GM21737 (cell line): ENCODE measurements around the gene HARS2.
"Not testable (repeated sequence)": the region's sequence is repeated elsewhere in the genome, so short reads cannot be mapped to it uniquely, and the experiment has no call there.

Experiments used
- ATAC-seq: cut with Tn5 transposase; IDR thresholded peaks from one replicate; pipeline ENCODE4 v1.9.1; 2021; ENCODE audit warnings: mild to moderate bottlenecking, moderate library complexity; ENCODE audit not compliant: unreplicated experiment

HARS2 gene

GRCh38 chr5:140690941-140691924 is at the start of gene HARS2, which contains the start of gene HARS1:
TSS of gene HARS2 (plus strand) at chr5:140691455. CDS start at chr5:140691649, 194 bp downstream.
TSS of gene HARS1 (minus strand) at chr5:140691370. CDS start at chr5:140691304, 66 bp downstream.
- ATAC-seq, result peak; percentile 98

- no peak for ATAC-seq
Observed at GRCh38 chr5:140641716-140642115, 49.5 kb upstream of the HARS2 start.

- no peak for ATAC-seq
Observed at GRCh38 chr5:140642718-140643117, 48.5 kb upstream of the HARS2 start.

GRCh38 chr5:140647042-140647419 is 44.2 kb upstream of the HARS2 start:
- ATAC-seq, result peak; percentile 34

GRCh38 chr5:140658870-140659269 is 32.4 kb upstream of the HARS2 start:
- no peak for ATAC-seq

GRCh38 chr5:140660371-140660770 is 30.9 kb upstream of the HARS2 start:
- not testable (repeated sequence) for ATAC-seq

- ATAC-seq, result no peak
Observed at GRCh38 chr5:140664030-140664358, 27.3 kb upstream of the HARS2 start.

GRCh38 chr5:140664359-140665119 is 26.7 kb upstream of the HARS2 start, which contains the start of gene WDR55:
TSS of gene WDR55 (plus strand) at chr5:140664904. CDS start at chr5:140664913, 9 bp downstream.
- peak; percentile 97 for ATAC-seq

GRCh38 chr5:140671035-140671434 is 20.2 kb upstream of the HARS2 start:
- ATAC-seq, result not testable (repeated sequence)

- ATAC-seq, result no peak
Observed at GRCh38 chr5:140671472-140672125, 19.7 kb upstream of the HARS2 start.

GRCh38 chr5:140672455-140673186 is 18.6 kb upstream of the HARS2 start:
- no peak for ATAC-seq

GRCh38 chr5:140673187-140673976 is 17.9 kb upstream of the HARS2 start, which contains the start of gene DND1:
TSS of gene DND1 (minus strand) at chr5:140673576. CDS start at chr5:140673542, 34 bp downstream.
- no peak for ATAC-seq

- ATAC-seq, result no peak
Observed at GRCh38 chr5:140674211-140674610, 17.0 kb upstream of the HARS2 start.

- no peak for ATAC-seq
Observed at GRCh38 chr5:140674629-140675028, 16.6 kb upstream of the HARS2 start.

GRCh38 chr5:140677947-140678346 is 13.3 kb upstream of the HARS2 start:
- ATAC-seq, result peak; percentile 60

GRCh38 chr5:140678993-140679392 is 12.3 kb upstream of the HARS2 start:
- no peak for ATAC-seq

- ATAC-seq, result peak; percentile 2
Observed at GRCh38 chr5:140690376-140690932, 801 bp upstream of the HARS2 start.

GRCh38 chr5:140694276-140694675 is 3.0 kb downstream of the HARS2 start:
- ATAC-seq, result no peak

GRCh38 chr5:140696891-140697492 is 5.7 kb downstream of the HARS2 start:
- no peak for ATAC-seq
